Measurements from ENCODE around the gene PCBP1. TPM values are rescaled to one million over a fixed set of nuclear protein-coding genes. Genes with fewer than 3 reads are reported as not detected.

The PCBP1 gene
- total RNA-seq, 4 donors from 2014 or later = 117 to 222 (median 167) TPM

- 44 to 63% methylated on average over 4 of the region's 4 CpGs for WGBS, 2 donors (ENCODE audit: low coverage in 1 of 2)
- ATAC-seq = no peak
Measured at GRCh38 chr2:70118798-70119454, 31.6 kb downstream of the PCBP1 start.

GRCh38 chr2:70121627-70122372, 34.5 kb downstream of the PCBP1 start:
- H3K27me3 ChIP-seq = no peaks in the 10 kb centered on the region
- no peak for ATAC-seq
- WGBS, 2 donors (ENCODE audit: low coverage in 1 of 2) = 29% methylated on average over 3 of the region's 6 CpGs; no CpG with 5 or more reads in 1 of the 2 donors
- peaks cover 0 to 23% (median 12%) of the 10 kb centered on the region in 3 donors for H3K4me1 ChIP-seq
- no peaks in the 10 kb centered on the region for H3K36me3 ChIP-seq
- H3K9me3 ChIP-seq = no peaks in the 10 kb centered on the region
- TF ChIP-seq, protein P1, sequence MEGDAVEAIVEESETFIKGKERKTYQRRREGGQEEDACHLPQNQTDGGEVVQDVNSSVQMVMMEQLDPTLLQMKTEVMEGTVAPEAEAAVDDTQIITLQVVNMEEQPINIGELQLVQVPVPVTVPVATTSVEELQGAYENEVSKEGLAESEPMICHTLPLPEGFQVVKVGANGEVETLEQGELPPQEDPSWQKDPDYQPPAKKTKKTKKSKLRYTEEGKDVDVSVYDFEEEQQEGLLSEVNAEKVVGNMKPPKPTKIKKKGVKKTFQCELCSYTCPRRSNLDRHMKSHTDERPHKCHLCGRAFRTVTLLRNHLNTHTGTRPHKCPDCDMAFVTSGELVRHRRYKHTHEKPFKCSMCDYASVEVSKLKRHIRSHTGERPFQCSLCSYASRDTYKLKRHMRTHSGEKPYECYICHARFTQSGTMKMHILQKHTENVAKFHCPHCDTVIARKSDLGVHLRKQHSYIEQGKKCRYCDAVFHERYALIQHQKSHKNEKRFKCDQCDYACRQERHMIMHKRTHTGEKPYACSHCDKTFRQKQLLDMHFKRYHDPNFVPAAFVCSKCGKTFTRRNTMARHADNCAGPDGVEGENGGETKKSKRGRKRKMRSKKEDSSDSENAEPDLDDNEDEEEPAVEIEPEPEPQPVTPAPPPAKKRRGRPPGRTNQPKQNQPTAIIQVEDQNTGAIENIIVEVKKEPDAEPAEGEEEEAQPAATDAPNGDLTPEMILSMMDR (IDR thresholded peaks at IDR 0.05) = no peak
- TF ChIP-seq EP300 (IDR thresholded peaks at IDR 0.05) = no peak
- TF ChIP-seq POLR2AphosphoS5 (IDR thresholded peaks at IDR 0.05) = no peak
- no peak for TF ChIP-seq POLR2A (IDR thresholded peaks at IDR 0.05)
- H3K4me3 ChIP-seq = no peak overlapping the region
- H3K27ac ChIP-seq = peak overlapping the region in 3 of 4 donors; percentile 22 to 98 (median 86)

More at GRCh38 chr2:70118798-70119454, 31.6 kb downstream of the PCBP1 start:
- Histone ChIP-seq H3K4me1 (peaks cover 0 to 14% (median 4%) of the 10 kb centered on the region in 3 donors), H3K4me3 (no peak overlapping the region), H3K9me3 (no peaks in the 10 kb centered on the region), H3K27ac (peak overlapping the region in 1 of 4 donors; percentile 24), H3K27me3 (no peaks in the 10 kb centered on the region), H3K36me3 (no peaks in the 10 kb centered on the region)
- TF ChIP-seq POLR2AphosphoS5 (IDR thresholded peaks at IDR 0.05) = no peak
- no peak for TF ChIP-seq EP300 (IDR thresholded peaks at IDR 0.05)
- TF ChIP-seq POLR2A (IDR thresholded peaks at IDR 0.05) = no peak
- TF ChIP-seq, protein P1 (IDR thresholded peaks at IDR 0.05) = no peak

DNA sequence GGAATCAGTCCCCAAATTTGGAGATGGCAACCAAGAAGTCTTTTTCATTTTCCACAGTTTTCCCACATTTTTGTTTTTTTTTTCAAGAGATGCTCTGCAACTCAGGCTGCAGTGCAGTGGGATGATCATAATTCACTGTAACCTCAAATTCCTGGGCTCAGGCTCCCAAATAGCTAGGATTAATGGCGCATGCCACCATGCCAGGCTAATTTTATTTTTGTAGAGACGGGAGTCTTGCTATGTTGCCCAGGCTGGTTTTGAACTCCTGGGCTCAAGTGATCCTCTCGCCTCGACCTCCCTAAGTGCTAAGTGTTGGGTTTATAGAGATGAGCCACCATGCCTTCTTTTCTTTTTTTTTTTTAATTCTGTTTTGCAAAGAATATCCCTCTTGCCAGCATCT, 35.2 kb downstream of the PCBP1 start:
- WGBS, 2 donors (ENCODE audit: low coverage in 1 of 2) = 95 to 100% methylated on average over 4 of the region's 4 CpGs
- Histone ChIP-seq H3K27me3 (no peaks in the 10 kb centered on the region), H3K27ac (peak overlapping the region in 2 of 4 donors; percentile 86 to 98), H3K36me3 (no peaks in the 10 kb centered on the region), H3K4me3 (no peak overlapping the region), H3K4me1 (peaks cover 0 to 23% (median 12%) of the 10 kb centered on the region in 3 donors), H3K9me3 (no peaks in the 10 kb centered on the region)
- TF ChIP-seq POLR2A (IDR thresholded peaks at IDR 0.05) = no peak
- TF ChIP-seq POLR2AphosphoS5 (IDR thresholded peaks at IDR 0.05) = no peak
- no peak for TF ChIP-seq EP300 (IDR thresholded peaks at IDR 0.05)
- TF ChIP-seq, protein P1 (IDR thresholded peaks at IDR 0.05) = no peak
- no peak for ATAC-seq

DNA sequence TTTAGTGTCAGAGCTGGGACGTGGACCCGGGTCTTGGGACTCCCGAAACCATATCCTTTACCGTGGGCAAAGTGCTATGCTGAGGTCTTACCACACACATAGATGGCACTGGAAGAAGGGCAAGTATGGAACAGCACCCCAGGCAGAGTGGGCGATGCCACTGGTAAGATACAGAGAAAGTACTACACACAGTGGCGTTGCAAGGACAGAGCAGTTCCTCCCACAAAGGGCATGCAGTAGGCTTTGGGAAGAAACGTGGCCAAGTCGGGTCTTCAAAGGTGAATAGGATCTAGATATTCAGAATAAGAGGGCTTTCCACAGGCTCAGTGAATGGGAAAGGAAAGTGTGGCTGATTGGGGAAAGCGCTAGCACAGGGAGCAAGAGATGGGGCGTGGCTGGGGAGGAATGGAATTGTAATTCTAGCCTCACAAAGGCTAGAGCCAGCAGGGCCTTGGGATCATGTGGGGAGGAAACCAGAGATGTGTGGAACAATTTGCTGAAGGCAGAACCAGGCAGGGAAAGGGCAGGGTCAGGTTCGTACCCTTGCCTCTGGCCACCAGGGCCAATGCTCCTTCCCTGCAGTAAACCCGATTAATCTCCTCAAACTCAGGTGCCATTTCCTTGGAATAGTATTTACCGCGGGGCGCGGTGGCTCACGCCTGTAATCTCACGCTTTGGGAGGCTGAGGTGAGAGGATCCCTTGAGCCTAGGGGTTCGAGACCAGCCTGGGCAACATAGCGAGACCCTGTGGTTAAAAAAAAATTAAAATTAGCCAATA, 36.0 kb downstream of the PCBP1 start:
- no peak for TF ChIP-seq POLR2AphosphoS5 (IDR thresholded peaks at IDR 0.05)
- Histone ChIP-seq H3K27me3 (no peaks in the 10 kb centered on the region), H3K9me3 (no peaks in the 10 kb centered on the region), H3K27ac (peak overlapping the region; percentile 86 to 98 (median 94)), H3K36me3 (no peaks in the 10 kb centered on the region), H3K4me1 (peaks cover 0 to 23% (median 12%) of the 10 kb centered on the region in 3 donors), H3K4me3 (peak overlapping the region in 1 of 2 donors; percentile 53)
- WGBS, 2 donors (ENCODE audit: low coverage in 1 of 2) = 51 to 56% methylated on average over 8 to 17 of the region's 20 CpGs
- ATAC-seq = peak; percentile 50

DNA sequence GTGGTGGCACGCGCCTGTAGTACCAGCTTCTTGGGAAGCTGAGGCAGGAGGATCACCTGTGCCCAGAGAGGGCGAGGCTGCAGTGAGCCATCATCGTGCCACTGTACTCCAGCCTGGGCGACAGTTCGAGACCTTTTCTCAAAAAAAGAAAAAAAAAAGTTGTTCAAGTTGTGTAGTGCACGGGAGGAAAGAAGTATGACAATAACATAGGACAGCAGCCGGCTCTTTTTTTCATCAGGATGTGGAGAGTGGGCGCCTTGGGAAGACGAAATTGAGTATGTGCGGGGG, 36.5 kb downstream of the PCBP1 start:
- Histone ChIP-seq H3K27me3 (no peaks in the 10 kb centered on the region), H3K27ac (peak overlapping the region; percentile 86 to 98 (median 94)), H3K4me3 (peak overlapping the region; percentile 40 to 53), H3K36me3 (no peaks in the 10 kb centered on the region), H3K9me3 (no peaks in the 10 kb centered on the region), H3K4me1 (peaks cover 0 to 21% (median 12%) of the 10 kb centered on the region in 3 donors)
- no peak for ATAC-seq
- no peak for TF ChIP-seq POLR2AphosphoS5 (IDR thresholded peaks at IDR 0.05)
- TF ChIP-seq EP300 (IDR thresholded peaks at IDR 0.05) = no peak
- no peak for TF ChIP-seq POLR2A (IDR thresholded peaks at IDR 0.05)
- TF ChIP-seq, protein P1 (IDR thresholded peaks at IDR 0.05) = no peak
- WGBS, 2 donors (ENCODE audit: low coverage in 1 of 2) = 5 to 16% methylated on average over 7 to 9 of the region's 11 CpGs
